Endodermal cell (in vitro differentiated cells): Measurements from ENCODE around the gene CD300C. TPM values are rescaled to one million over a fixed set of nuclear protein-coding genes. Genes with fewer than 3 reads are reported as not detected.

Experiments
- DNase-seq: peaks from one replicate; pipeline ENCODE4 v3.0.0-alpha.2; 2017
- H3K27ac ChIP-seq: 2 replicates; pipeline ENCODE4 v1.5.1; 2013; ENCODE audit warnings: mild to moderate bottlenecking, low read depth, low read length, moderate library complexity
- H3K27me3 ChIP-seq: 2 replicates; pipeline ENCODE4 v1.6.1; 2013; ENCODE audit warnings: mild to moderate bottlenecking, low read length, moderate library complexity; ENCODE audit not compliant: insufficient read depth, control insufficient read depth, poor library complexity, severe bottlenecking
- H3K36me3 ChIP-seq: 2 replicates; pipeline ENCODE4 v1.7.0; 2013; ENCODE audit warnings: mild to moderate bottlenecking, low read length, moderate library complexity; ENCODE audit not compliant: control insufficient read depth, insufficient read depth
- H3K4me1 ChIP-seq: one replicate; pipeline ENCODE4 v1.7.0; 2013; ENCODE audit warnings: low read length; ENCODE audit not compliant: control insufficient read depth, insufficient read depth
- H3K4me3 ChIP-seq: 2 replicates; pipeline ENCODE4 v1.5.1; 2013; ENCODE audit warnings: mild to moderate bottlenecking, low read length, moderate library complexity
- H3K9ac ChIP-seq: 2 replicates; pipeline ENCODE4 v1.6.1; 2013; ENCODE audit warnings: mild to moderate bottlenecking, low read length, moderate library complexity; ENCODE audit not compliant: poor library complexity, severe bottlenecking; ENCODE audit errors: extremely low read depth
- H3K9me3 ChIP-seq: 2 replicates; pipeline ENCODE4 v1.6.1; 2013; ENCODE audit warnings: mild to moderate bottlenecking, low read length, moderate library complexity; ENCODE audit not compliant: control insufficient read depth
- H3K27ac Mint-ChIP-seq: 2 replicates; pipeline ENCODE4 v1.8.0; 2020; ENCODE audit warnings: mixed read lengths
- H3K27me3 Mint-ChIP-seq: 2 replicates; pipeline ENCODE4 v1.8.0; 2021; ENCODE audit warnings: mild to moderate bottlenecking, mixed read lengths; ENCODE audit not compliant: insufficient read depth
- H3K36me3 Mint-ChIP-seq: 2 replicates; pipeline ENCODE4 v1.8.0; 2020; ENCODE audit warnings: low read depth, mixed read lengths
- H3K4me1 Mint-ChIP-seq: 2 replicates; pipeline ENCODE4 v1.8.0; 2020; ENCODE audit warnings: mixed read lengths
- H3K4me3 Mint-ChIP-seq: 2 replicates; pipeline ENCODE4 v1.8.0; 2020; ENCODE audit warnings: mild to moderate bottlenecking, moderate library complexity, mixed read lengths
- H3K9me3 Mint-ChIP-seq: 2 replicates; pipeline ENCODE4 v1.8.0; 2020; ENCODE audit warnings: mild to moderate bottlenecking, mixed read lengths
- WGBS, 2 experiments: methylation state at CpG; one replicate each; pipeline versions ENCODE4 v1.1.5 to v1.1.7; 2013; ENCODE audit warnings: missing lambda C conversion rate in 2 of 2, mixed read lengths in 1 of 2; ENCODE audit not compliant: insufficient coverage in 1 of 2, insufficient read length in 1 of 2; 5-methylcytosine and 5-hydroxymethylcytosine counted together
- total RNA-seq, 2 donors: library from RNA; stranded (reverse); fragmentation: NEBNext Ultra II Directional in 1 of 2; extraction: Animal tissue kit (Norgen Biotek cat#: 25700) in 1 of 2; gene quantifications; 2 replicates in 1 of 2; 3 replicates in 1 of 2; pipeline ENCODE4 v1.2.1, GENCODE V29; 2021
- TF ChIP-seq, protein P1 (sequence below): fragments of 200-600 bp; sonication (generic); conservative IDR thresholded peaks from 2 replicates; pipeline ENCODE4 v1.5.0; 2021; ENCODE audit warnings: antibody characterized with exemption, mild to moderate bottlenecking

The CD300C gene
- total RNA-seq, 2 donors from 2014 or later: not detected

- TF ChIP-seq, protein P1, sequence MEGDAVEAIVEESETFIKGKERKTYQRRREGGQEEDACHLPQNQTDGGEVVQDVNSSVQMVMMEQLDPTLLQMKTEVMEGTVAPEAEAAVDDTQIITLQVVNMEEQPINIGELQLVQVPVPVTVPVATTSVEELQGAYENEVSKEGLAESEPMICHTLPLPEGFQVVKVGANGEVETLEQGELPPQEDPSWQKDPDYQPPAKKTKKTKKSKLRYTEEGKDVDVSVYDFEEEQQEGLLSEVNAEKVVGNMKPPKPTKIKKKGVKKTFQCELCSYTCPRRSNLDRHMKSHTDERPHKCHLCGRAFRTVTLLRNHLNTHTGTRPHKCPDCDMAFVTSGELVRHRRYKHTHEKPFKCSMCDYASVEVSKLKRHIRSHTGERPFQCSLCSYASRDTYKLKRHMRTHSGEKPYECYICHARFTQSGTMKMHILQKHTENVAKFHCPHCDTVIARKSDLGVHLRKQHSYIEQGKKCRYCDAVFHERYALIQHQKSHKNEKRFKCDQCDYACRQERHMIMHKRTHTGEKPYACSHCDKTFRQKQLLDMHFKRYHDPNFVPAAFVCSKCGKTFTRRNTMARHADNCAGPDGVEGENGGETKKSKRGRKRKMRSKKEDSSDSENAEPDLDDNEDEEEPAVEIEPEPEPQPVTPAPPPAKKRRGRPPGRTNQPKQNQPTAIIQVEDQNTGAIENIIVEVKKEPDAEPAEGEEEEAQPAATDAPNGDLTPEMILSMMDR: no peak
- no peak for DNase-seq
- no peak overlapping the region for H3K27ac Mint-ChIP-seq
- Histone ChIP-seq H3K9ac (no peak overlapping the region), H3K36me3 (no peaks in the 10 kb centered on the region), H3K9me3 (no peaks in the 10 kb centered on the region), H3K27me3 (peaks cover 16% of the 10 kb centered on the region), H3K4me1 (no peaks in the 10 kb centered on the region), H3K27ac (no peak overlapping the region), H3K4me3 (no peak overlapping the region)
- H3K4me1 Mint-ChIP-seq: no peaks in the 10 kb centered on the region
- H3K36me3 Mint-ChIP-seq: no peaks in the 10 kb centered on the region
- 72 to 96% methylated on average over 3 of the region's 3 CpGs for WGBS, 2 experiments
- peaks cover 4% of the 10 kb centered on the region for H3K9me3 Mint-ChIP-seq
- no peak overlapping the region for H3K4me3 Mint-ChIP-seq
- H3K27me3 Mint-ChIP-seq: peaks cover 22% of the 10 kb centered on the region
Observed at GRCh38 chr17:74536890-74537289, 9.0 kb downstream of the CD300C start.

DNA sequence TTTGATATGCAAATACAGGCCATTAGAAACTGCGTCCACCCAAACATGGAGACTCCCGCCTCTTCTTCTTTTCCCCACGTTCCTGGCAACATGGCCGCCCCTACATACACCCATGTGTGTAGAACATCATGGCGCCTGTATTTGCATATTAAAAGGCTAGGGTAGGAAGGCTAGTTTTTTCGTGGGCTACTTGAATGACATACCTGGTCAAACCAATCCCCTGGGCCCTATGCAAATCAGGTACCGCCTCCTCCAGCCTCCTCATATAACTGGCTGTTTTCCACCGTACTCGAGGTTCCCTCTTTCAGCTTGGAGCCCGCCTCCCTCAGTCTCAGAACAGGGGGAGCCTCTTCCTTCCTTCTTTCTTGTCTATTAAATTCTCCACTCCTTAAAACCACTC is 13.8 kb downstream of the CD300C start:
- TF ChIP-seq, protein P1: no peak
- DNase-seq: peak; percentile 79
- H3K4me3 Mint-ChIP-seq: no peak overlapping the region
- H3K9me3 Mint-ChIP-seq: peaks cover 4% of the 10 kb centered on the region
- H3K27ac Mint-ChIP-seq: no peak overlapping the region
- 67 to 72% methylated on average over 6 to 10 of the region's 10 CpGs for WGBS, 2 experiments
- H3K27me3 Mint-ChIP-seq: peaks cover 24% of the 10 kb centered on the region
- Histone ChIP-seq H3K4me1 (no peaks in the 10 kb centered on the region), H3K9ac (no peak overlapping the region), H3K27me3 (peaks cover under 1% of the 10 kb centered on the region), H3K27ac (no peak overlapping the region), H3K9me3 (no peaks in the 10 kb centered on the region), H3K36me3 (no peaks in the 10 kb centered on the region), H3K4me3 (no peak overlapping the region)
- no peaks in the 10 kb centered on the region for H3K36me3 Mint-ChIP-seq
- no peaks in the 10 kb centered on the region for H3K4me1 Mint-ChIP-seq

DNA sequence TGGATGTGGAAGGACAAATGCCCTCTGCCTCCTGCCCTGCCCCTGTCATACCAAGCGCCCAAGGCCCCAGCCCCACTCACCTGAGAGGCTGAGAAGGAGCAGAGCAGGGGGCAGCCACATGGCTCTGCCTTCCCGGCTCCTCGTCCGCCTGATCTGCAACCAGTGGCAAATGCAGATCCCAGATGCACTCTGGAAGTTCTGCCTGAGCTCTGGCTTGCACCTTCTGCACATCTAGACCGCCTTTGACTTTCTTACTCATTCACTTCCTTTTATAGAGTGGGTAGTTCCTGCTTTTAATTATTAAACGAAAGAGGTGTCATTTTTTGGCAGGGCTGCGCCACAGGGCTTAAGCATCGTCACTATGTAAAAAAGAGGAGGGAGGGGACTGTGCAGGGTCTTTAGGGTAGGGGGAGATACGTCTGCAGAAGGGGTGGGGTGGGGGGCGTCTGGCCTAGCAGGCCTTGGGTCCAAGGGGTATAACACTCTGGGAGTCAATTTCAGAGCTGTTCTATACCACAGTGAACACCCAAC is 14.6 kb downstream of the CD300C start, which contains the start of gene CD300LB:
Gene CD300LB (minus strand): TSS at position 245 of the 531 bp plus-strand sequence. CDS start 125 bp downstream, at position 120.
- Mint-ChIP-seq H3K27me3 (peaks cover 19% of the 10 kb centered on the region), H3K27ac (no peak within 1 kb of the TSS), H3K36me3 (no peaks in the 10 kb centered on the region), H3K4me3 (no peak within 1 kb of the TSS), H3K4me1 (no peaks in the 10 kb centered on the region), H3K9me3 (peaks cover 4% of the 10 kb centered on the region)
- 83 to 89% methylated on average over 1 to 10 of the region's 10 CpGs for WGBS, 2 experiments
- peak; percentile 41 for DNase-seq
- TF ChIP-seq, protein P1: no peak
- H3K9ac ChIP-seq: no peak within 1 kb of the TSS
- H3K9me3 ChIP-seq: no peaks in the 10 kb centered on the region
- H3K36me3 ChIP-seq: no peaks in the 10 kb centered on the region
- no peaks in the 10 kb centered on the region for H3K27me3 ChIP-seq
- H3K4me3 ChIP-seq: no peak within 1 kb of the TSS
- H3K27ac ChIP-seq: no peak within 1 kb of the TSS
- H3K4me1 ChIP-seq: no peaks in the 10 kb centered on the region
